CD4-positive, alpha-beta T cell treated with Interleukin-6 for 4 hours (primary cell): ENCODE results near the gene C17orf58.

Experiments
- DNase-seq: peaks from one replicate; pipeline ENCODE4 v3.0.0-alpha.2; 2020; ENCODE audit warnings: mixed read lengths

Gene C17orf58

GRCh38 chr17:67947325-67947813 is 48.9 kb downstream of the C17orf58 start:
- DNase-seq, result no peak

GRCh38 chr17:67946513-67946912 is 49.8 kb downstream of the C17orf58 start:
- no peak for DNase-seq

- DNase-seq, result no peak
These were observed 52.2 kb downstream of the C17orf58 start for GRCh38 chr17:67944035-67944434.

GRCh38 chr17:67942810-67943209 is 53.5 kb downstream of the C17orf58 start:
- peak; percentile 5 for DNase-seq
